ENCODE measurements around the gene PEX11B. TPM values are rescaled to one million over a fixed set of nuclear protein-coding genes. Genes with fewer than 3 reads are reported as not detected.

PEX11B gene
- total RNA-seq, 1 experiment from 2014 or later = 36.2 TPM

GRCh38 chr1:145863282-145864018 is 55.1 kb downstream of the PEX11B start:
- no peak for DNase-seq (ENCODE audit: unreplicated experiment)

More at GRCh38 chr1:145863282-145864018, 55.1 kb downstream of the PEX11B start:
- ChIA-PET POLR2A (interaction anchor here (0.6 to 1.8 kb wide), 8 partner anchors 10 to 175 kb away, joined by 3 to 9 read pairs (median 4); partner anchors contain the start of genes ANKRD34A and POLR3GL), CTCF (interaction anchor here (1.1 to 8.0 kb wide), 2 partner anchors 16 to 28 kb away, joined by 4 to 184 read pairs; partner anchors contain the start of gene NUDT17)
- no TSS peak for BruUV-seq (replicated peaks)
- H3K36me3 Mint-ChIP-seq (ENCODE audit: insufficient read depth, unreplicated experiment) = no peaks in the 10 kb centered on the region
- H3K4me1 Mint-ChIP-seq (ENCODE audit: insufficient read depth, unreplicated experiment) = peaks cover under 1% of the 10 kb centered on the region
- no peak for TF ChIP-seq CTCF (IDR thresholded peaks at IDR 0.05; ENCODE audit: unreplicated experiment)
- H3K9me3 Mint-ChIP-seq (ENCODE audit: unreplicated experiment) = no peaks in the 10 kb centered on the region
- no peak overlapping the region for H3K4me3 Mint-ChIP-seq (ENCODE audit: unreplicated experiment)
- no peak overlapping the region for H3K27ac Mint-ChIP-seq (ENCODE audit: low read depth, unreplicated experiment)
- intact Hi-C loops (cut with micrococcal nuclease) = no loop called here
- peaks cover 16% of the 10 kb centered on the region for H3K27me3 Mint-ChIP-seq (ENCODE audit: insufficient read depth, unreplicated experiment)

Other genes with a start within 250 kb of the PEX11B start
- 0.20 and 0.61 TPM in 2 replicates for gene PDZK1, start 211.3 kb downstream of the PEX11B start, total RNA-seq (2022)
- not detected in 2 replicates for gene CD160, start 199.2 kb downstream of the PEX11B start, total RNA-seq (2022)
- gene RNF115, start 94.6 kb downstream of the PEX11B start, total RNA-seq (2022) = 16.8 and 19.5 TPM in 2 replicates
- 67.9 and 96.8 TPM in 2 replicates for gene POLR3C, start 94.5 kb downstream of the PEX11B start, total RNA-seq (2022)
- gene NUDT17, start 73.1 kb downstream of the PEX11B start, total RNA-seq (2022) = 3.7 and 4.6 TPM in 2 replicates
- gene PIAS3, start 59.6 kb downstream of the PEX11B start, total RNA-seq (2022) = 34.3 and 36.9 TPM in 2 replicates
- 0.29 TPM in 1 of 2 replicates, not detected in the other for gene ANKRD35, start 32.9 kb downstream of the PEX11B start, total RNA-seq (2022)
- 25.7 and 33.0 TPM in 2 replicates for gene ITGA10, start 8.7 kb downstream of the PEX11B start, total RNA-seq (2022)
- 370 and 403 TPM in 2 replicates for gene RBM8A, start 8.8 kb upstream of the PEX11B start, total RNA-seq (2022)
- gene LIX1L, start 39.3 kb upstream of the PEX11B start, total RNA-seq (2022) = 40.1 and 42.1 TPM in 2 replicates
- 2.6 and 3.1 TPM in 2 replicates for gene ANKRD34A, start 45.9 kb upstream of the PEX11B start, total RNA-seq (2022)
- gene POLR3GL, start 46.0 kb upstream of the PEX11B start, total RNA-seq (2022) = 17.6 and 20.9 TPM in 2 replicates
- gene TXNIP, start 77.9 kb upstream of the PEX11B start, total RNA-seq (2022) = 576 and 599 TPM in 2 replicates
- not detected in 2 replicates for gene HJV, start 103.0 kb upstream of the PEX11B start, total RNA-seq (2022)
- gene NBPF10, start 226.1 kb upstream of the PEX11B start, total RNA-seq (2022) = 6.9 and 7.6 TPM in 2 replicates